ENCODE data around the gene DNAJC30. TPM values are rescaled to one million over a fixed set of nuclear protein-coding genes. Genes with fewer than 3 reads are reported as not detected.

DNAJC30 gene
- total RNA-seq, 1 donor, result 2.9 TPM

- no peak overlapping the region for H3K4me3 ChIP-seq (ENCODE audit: insufficient read depth, low read length)
- no peaks in the 10 kb centered on the region for H3K36me3 ChIP-seq (ENCODE audit: insufficient read depth, low read length)
- no peaks in the 10 kb centered on the region for H4K20me1 ChIP-seq (ENCODE audit: insufficient read depth, low read length)
- H3K79me2 ChIP-seq (ENCODE audit: insufficient read depth, low read length), result no peaks in the 10 kb centered on the region
- no peak overlapping the region for H2AFZ ChIP-seq (ENCODE audit: low read length)
- no peak overlapping the region for H3K4me2 ChIP-seq (ENCODE audit: insufficient read depth, low read length)
- H3K27ac ChIP-seq (ENCODE audit: low read depth, low read length), result no peak overlapping the region
- peaks cover 24% of the 10 kb centered on the region for H3K27me3 ChIP-seq (ENCODE audit: insufficient read depth, low read length)
- no peak for DNase-seq (ENCODE audit: insufficient read length, low spot score, missing footprints)
- TF ChIP-seq CTCF (IDR thresholded peaks at IDR 0.05; ENCODE audit: extremely low read depth, low read depth, low read length), result no peak
- peaks cover 10% of the 10 kb centered on the region for H3K4me1 ChIP-seq (ENCODE audit: insufficient read depth, low read length)
- H3K9me3 ChIP-seq (ENCODE audit: low read depth, low read length), result no peaks in the 10 kb centered on the region
These were observed 51.7 kb downstream of the DNAJC30 start for GRCh38 chr7:73631558-73631957.

Small RNA genes within 50 kb of the gene (small RNA-seq; reads per million reads assigned to genes)
- gene MIR4284, result not detected
- gene RN7SL265P, result not detected

Other genes with a start within 250 kb of the DNAJC30 start
- 0.29 and 0.36 TPM in 2 replicates for gene FZD9, start 249.7 kb downstream of the DNAJC30 start, total RNA-seq
- gene BAZ1B, start 161.2 kb downstream of the DNAJC30 start, total RNA-seq, result 58.3 and 61.2 TPM in 2 replicates
- gene BCL7B, start 125.8 kb downstream of the DNAJC30 start, total RNA-seq, result 26.8 and 32.9 TPM in 2 replicates
- gene TBL2, start 104.9 kb downstream of the DNAJC30 start, total RNA-seq, result 56.1 and 66.6 TPM in 2 replicates
- gene MLXIPL, start 58.9 kb downstream of the DNAJC30 start, total RNA-seq, result 0.29 and 0.72 TPM in 2 replicates
- gene VPS37D, start 15.6 kb downstream of the DNAJC30 start, total RNA-seq, result 5.8 and 5.9 TPM in 2 replicates
- 33.9 and 36.9 TPM in 2 replicates for gene BUD23, start 144 bp upstream of the DNAJC30 start, total RNA-seq
- 15.9 and 17.4 TPM in 2 replicates for gene STX1A, start 36.2 kb upstream of the DNAJC30 start, total RNA-seq
- gene ABHD11, start 55.3 kb upstream of the DNAJC30 start, total RNA-seq, result 6.5 and 8.7 TPM in 2 replicates
- not detected in 2 replicates for gene CLDN3, start 86.8 kb upstream of the DNAJC30 start, total RNA-seq
- gene CLDN4, start 147.5 kb upstream of the DNAJC30 start, total RNA-seq, result 0.36 and 0.59 TPM in 2 replicates
- 8.7 and 8.8 TPM in 2 replicates for gene METTL27, start 159.1 kb upstream of the DNAJC30 start, total RNA-seq
- gene TMEM270, start 177.7 kb upstream of the DNAJC30 start, total RNA-seq, result not detected in 2 replicates